ENCODE measurements around the gene SULT1E1. TPM values are rescaled to one million over a fixed set of nuclear protein-coding genes. Genes with fewer than 3 reads are reported as not detected.

The SULT1E1 gene
- total RNA-seq, 4 donors from 2014 or later = 0.40 to 0.95 TPM; not detected in 2

- no peak for DNase-seq
- H3K36me3 ChIP-seq = no peaks in the 10 kb centered on the region
- 21 to 26% methylated on average over 2 of the region's 2 CpGs for WGBS, 2 donors (ENCODE audit: low coverage in 1 of 2)
- in situ Hi-C loops (cut with MboI; ENCODE audit: low pct_ligation_motif_present in 1 of 4, low pct_unique_long_range_greater_than_20kb in 1 of 4, low sequenced_read_pairs in 3 of 4) = loop anchor here in 2 of 4 donors (25.0 kb wide), 1 partner anchor 188 kb away; no protein-coding TSS in a partner anchor
- H3K4me3 ChIP-seq = no peak overlapping the region
- TF ChIP-seq CTCF (IDR thresholded peaks at IDR 0.05) = no peak
- H3K9me3 ChIP-seq = no peaks in the 10 kb centered on the region
- no peaks in the 10 kb centered on the region for H3K27me3 ChIP-seq
- intact Hi-C loops (cut with DNase I; ENCODE audit: low total_unique reads) = no loop called here
- peaks cover 0 to 26% (median 2%) of the 10 kb centered on the region in 4 donors for H3K4me1 ChIP-seq
- H3K27ac ChIP-seq = peak overlapping the region in 1 of 4 donors; percentile 40
These were observed 15.6 kb upstream of the SULT1E1 start for GRCh38 chr4:69875576-69875975.

- no peak overlapping the region for H3K4me3 ChIP-seq
- no peaks in the 10 kb centered on the region for H3K36me3 ChIP-seq
- no peaks in the 10 kb centered on the region for H3K9me3 ChIP-seq
- no peak overlapping the region for H3K27ac ChIP-seq
- TF ChIP-seq POLR2A (IDR thresholded peaks at IDR 0.05) = no peak
- no peak for TF ChIP-seq CTCF (IDR thresholded peaks at IDR 0.05)
- no peak for TF ChIP-seq EP300 (IDR thresholded peaks at IDR 0.05; ENCODE audit: low read depth)
- TF ChIP-seq POLR2AphosphoS5 (IDR thresholded peaks at IDR 0.05) = no peak
- no peak for DNase-seq
- no peaks in the 10 kb centered on the region for H3K27me3 ChIP-seq
- in situ Hi-C loops (cut with MboI; ENCODE audit: low pct_ligation_motif_present in 1 of 4, low pct_unique_long_range_greater_than_20kb in 1 of 4, low sequenced_read_pairs in 3 of 4) = no loop called here
- peaks cover 0 to 26% (median 2%) of the 10 kb centered on the region in 4 donors for H3K4me1 ChIP-seq
- intact Hi-C loops (cut with DNase I; ENCODE audit: low total_unique reads) = no loop called here
These were observed 14.6 kb upstream of the SULT1E1 start for GRCh38 chr4:69874507-69874906.

GRCh38 chr4:69861756-69862155 lies 1.8 kb upstream of the SULT1E1 start:
- Histone ChIP-seq H3K27ac (no peak overlapping the region), H3K4me3 (no peak overlapping the region), H3K36me3 (no peaks in the 10 kb centered on the region), H3K4me1 (peaks cover 0 to 17% (median 3%) of the 10 kb centered on the region in 4 donors), H3K27me3 (no peaks in the 10 kb centered on the region), H3K9me3 (no peaks in the 10 kb centered on the region)
- in situ Hi-C loops (cut with MboI; ENCODE audit: low pct_ligation_motif_present in 1 of 4, low pct_unique_long_range_greater_than_20kb in 1 of 4, low sequenced_read_pairs in 3 of 4) (no loop called here), intact Hi-C loops (cut with DNase I; ENCODE audit: low total_unique reads) (no loop called here)
- no peak for TF ChIP-seq CTCF (IDR thresholded peaks at IDR 0.05)
- TF ChIP-seq EP300 (IDR thresholded peaks at IDR 0.05; ENCODE audit: low read depth) = no peak
- TF ChIP-seq POLR2AphosphoS5 (IDR thresholded peaks at IDR 0.05) = no peak
- no peak for TF ChIP-seq POLR2A (IDR thresholded peaks at IDR 0.05)
- 61 to 92% methylated on average over 1 of the region's 1 CpG for WGBS, 2 donors (ENCODE audit: low coverage in 1 of 2)
- no peak for DNase-seq

GRCh38 chr4:69860521-69861298 lies 765 bp upstream of the SULT1E1 start:
- no peak overlapping the region for H3K27ac ChIP-seq
- WGBS, 2 donors (ENCODE audit: low coverage in 1 of 2) = 76 to 80% methylated on average over 1 of the region's 1 CpG
- no peaks in the 10 kb centered on the region for H3K9me3 ChIP-seq
- no peaks in the 10 kb centered on the region for H3K36me3 ChIP-seq
- H3K27me3 ChIP-seq = no peaks in the 10 kb centered on the region
- no peak for DNase-seq
- in situ Hi-C loops (cut with MboI; ENCODE audit: low pct_ligation_motif_present in 1 of 4, low pct_unique_long_range_greater_than_20kb in 1 of 4, low sequenced_read_pairs in 3 of 4) = no loop called here
- H3K4me1 ChIP-seq = peaks cover 0 to 17% (median 3%) of the 10 kb centered on the region in 4 donors
- no peak for TF ChIP-seq POLR2AphosphoS5 (IDR thresholded peaks at IDR 0.05)
- TF ChIP-seq POLR2A (IDR thresholded peaks at IDR 0.05) = no peak
- TF ChIP-seq CTCF (IDR thresholded peaks at IDR 0.05) = no peak
- TF ChIP-seq EP300 (IDR thresholded peaks at IDR 0.05; ENCODE audit: low read depth) = no peak
- intact Hi-C loops (cut with DNase I; ENCODE audit: low total_unique reads) = no loop called here
- no peak overlapping the region for H3K4me3 ChIP-seq

All from transverse colon (tissue), 4 donors.